HG02588 (cell line): ENCODE results near the gene SACM1L.

Experiments
- ATAC-seq: cut with Tn5 transposase; IDR thresholded peaks from one replicate; pipeline ENCODE4 v1.9.1; 2021; ENCODE audit warnings: mild to moderate bottlenecking, moderate library complexity; ENCODE audit not compliant: unreplicated experiment

SACM1L gene

DNA sequence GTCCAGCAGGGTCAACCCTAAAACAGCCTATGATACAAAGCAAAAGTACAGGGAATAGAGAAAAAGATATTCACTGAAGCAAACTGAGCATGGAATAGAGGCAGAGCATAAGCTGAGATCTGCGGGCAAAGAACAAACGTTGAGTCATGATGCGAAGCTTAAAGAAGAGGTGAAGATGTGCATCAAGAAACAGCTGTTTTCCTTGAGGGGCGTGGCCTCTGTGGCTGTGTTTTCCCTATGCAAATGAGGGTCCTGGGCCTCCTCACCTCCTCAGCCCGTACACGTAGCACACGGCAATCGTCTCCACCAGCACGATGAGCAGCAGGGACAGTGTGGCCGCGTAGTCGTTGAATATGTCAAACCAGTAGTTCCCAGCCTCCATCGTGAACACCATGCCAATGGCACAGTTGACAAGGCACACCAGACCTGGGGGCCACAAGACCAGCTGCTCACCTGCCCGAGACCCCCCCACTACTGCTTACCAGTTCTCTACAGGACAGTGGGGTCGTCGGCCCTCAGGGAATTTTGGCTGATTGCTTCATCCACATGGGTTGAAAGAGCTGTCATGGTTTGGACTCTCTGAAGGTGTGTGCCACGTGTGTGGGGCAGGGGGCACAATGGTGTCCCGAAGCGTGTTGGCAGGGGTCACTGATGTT is 73.6 kb downstream of the SACM1L start:
- no peak for ATAC-seq

DNA sequence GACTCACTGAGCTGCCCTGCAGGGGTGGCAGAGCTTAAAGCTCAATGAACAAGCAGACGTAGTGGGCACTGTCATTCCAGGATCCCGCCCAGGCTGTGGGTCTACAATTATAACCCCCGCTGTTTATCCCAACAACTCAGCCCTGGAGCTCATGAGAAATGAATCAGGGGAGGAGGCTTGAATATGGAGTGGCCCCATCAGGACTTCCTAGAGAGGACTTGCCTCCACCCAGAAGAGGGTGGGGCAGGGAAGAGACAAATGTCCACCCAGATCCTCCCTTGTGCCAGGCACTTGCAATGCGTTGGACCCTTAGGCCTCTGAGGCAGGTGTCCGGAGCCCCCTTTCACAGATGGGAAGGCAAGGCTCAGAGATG is 74.1 kb downstream of the SACM1L start:
- no peak for ATAC-seq

DNA sequence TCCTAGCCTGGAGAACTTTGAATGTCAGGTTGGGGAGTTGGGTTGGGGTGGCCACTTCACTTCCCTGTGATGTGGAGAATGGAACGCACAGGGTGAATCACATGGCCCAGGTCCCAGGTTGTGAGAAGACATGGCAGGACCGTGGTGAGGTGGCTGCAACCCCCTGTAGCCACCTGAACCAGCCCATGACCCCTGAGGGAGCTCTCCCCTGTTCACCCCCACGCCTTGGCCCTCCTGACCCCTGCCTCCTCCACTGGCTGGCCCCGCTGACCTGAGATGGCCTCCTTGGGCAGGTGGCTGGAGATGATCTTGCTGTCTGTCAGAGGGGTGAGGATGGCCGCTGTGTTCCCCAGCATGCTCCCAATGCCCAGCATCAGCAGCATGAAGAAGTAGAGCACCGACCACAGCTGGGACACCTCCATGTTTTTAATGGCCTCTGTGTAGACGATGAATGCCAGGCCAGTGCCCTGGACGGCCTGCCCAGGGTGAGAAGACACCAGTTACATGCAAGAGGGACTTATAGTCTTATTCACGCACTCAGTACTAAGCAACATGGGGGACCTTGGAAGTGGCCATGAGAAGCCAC is 76.2 kb downstream of the SACM1L start:
- ATAC-seq, result no peak

GRCh38 chr3:45765958-45766357 is 76.8 kb downstream of the SACM1L start:
- ATAC-seq, result no peak

DNA sequence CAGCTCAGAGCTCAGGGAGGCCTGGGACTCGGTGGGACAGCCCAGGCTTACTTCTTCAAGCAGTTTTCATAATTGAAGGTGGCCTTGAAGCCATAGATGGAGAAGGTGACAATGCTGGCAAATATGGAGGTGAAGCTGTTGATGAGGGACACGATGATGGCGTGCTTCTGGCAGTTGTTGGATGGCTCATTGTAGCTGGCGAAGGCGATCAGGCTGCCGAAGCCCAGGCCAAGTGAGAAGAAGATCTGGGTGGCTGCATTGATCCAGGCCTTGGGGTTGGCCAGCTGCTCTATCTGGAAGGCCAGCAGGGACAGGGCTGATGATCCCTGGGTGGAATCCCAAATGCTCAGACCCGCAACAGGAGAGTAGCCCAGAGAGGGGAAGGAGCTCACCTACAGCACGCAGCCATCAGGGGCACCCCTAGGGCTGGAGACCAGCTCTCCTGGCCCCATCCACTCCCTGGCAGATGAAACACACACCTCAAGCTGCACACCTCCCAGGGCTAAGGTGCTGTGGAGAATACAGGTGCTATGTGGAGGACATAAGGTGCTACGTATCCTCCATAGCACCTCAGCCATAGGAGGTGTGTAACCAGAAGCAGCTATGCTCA is 82.1 kb downstream of the SACM1L start:
- no peak for ATAC-seq

DNA sequence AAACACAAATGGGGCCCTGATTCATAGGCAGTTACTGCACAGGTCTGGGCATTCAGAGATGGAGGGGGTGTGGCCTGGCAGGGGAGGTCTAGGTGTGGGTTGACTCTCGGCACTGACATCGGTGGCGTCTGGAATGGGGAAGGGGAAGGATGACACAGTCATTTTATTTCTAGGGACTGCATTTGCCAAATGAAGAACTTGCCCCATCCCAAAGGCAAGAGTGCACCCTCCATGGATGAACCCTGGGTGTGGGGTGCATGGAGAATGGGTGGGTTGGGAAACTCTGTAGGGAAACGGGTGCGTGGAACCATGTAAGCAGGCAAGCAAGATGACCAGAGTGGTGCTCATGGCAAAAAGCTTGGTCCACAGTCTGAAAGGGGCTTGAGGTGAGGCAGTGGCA is 82.6 kb downstream of the SACM1L start:
- ATAC-seq, result no peak

- no peak for ATAC-seq
Measured at GRCh38 chr3:45772341-45773035, 83.3 kb downstream of the SACM1L start.

GRCh38 chr3:45773072-45773471 is 83.9 kb downstream of the SACM1L start:
- ATAC-seq, result no peak

DNA sequence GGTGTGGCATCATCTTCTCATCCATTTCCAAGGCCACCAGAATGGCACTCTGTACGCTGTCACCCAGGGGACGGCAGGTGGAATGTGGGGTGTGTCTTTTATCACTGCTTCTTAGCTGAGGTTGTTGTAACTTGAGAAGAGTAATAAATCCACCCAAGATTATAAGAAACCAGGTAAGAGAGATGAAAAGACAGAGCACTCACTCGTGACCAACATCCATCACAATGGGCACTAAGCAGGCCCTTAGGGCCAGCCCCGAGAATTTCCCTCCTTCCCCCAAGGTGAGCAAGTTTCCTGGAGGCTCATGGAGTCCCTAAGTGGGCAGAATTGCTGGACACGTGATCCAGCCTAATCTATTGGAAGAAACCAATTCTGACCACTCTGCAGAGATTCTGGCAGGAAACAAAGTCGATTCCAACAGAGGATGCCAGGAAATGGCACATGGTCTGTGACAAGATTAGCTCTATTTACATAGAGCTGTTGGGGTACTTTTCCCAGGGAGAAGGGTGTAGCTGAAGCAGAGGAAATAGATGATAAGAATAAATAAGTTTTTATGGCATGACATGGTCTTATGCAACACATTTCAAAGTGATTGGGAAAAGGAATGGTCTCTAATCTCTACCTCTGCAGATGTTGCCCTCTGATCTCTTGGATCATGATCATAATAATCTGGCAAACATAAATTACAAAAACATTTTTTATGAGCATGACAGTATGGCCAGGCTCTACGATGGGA is 84.7 kb downstream of the SACM1L start:
- no peak for ATAC-seq

DNA sequence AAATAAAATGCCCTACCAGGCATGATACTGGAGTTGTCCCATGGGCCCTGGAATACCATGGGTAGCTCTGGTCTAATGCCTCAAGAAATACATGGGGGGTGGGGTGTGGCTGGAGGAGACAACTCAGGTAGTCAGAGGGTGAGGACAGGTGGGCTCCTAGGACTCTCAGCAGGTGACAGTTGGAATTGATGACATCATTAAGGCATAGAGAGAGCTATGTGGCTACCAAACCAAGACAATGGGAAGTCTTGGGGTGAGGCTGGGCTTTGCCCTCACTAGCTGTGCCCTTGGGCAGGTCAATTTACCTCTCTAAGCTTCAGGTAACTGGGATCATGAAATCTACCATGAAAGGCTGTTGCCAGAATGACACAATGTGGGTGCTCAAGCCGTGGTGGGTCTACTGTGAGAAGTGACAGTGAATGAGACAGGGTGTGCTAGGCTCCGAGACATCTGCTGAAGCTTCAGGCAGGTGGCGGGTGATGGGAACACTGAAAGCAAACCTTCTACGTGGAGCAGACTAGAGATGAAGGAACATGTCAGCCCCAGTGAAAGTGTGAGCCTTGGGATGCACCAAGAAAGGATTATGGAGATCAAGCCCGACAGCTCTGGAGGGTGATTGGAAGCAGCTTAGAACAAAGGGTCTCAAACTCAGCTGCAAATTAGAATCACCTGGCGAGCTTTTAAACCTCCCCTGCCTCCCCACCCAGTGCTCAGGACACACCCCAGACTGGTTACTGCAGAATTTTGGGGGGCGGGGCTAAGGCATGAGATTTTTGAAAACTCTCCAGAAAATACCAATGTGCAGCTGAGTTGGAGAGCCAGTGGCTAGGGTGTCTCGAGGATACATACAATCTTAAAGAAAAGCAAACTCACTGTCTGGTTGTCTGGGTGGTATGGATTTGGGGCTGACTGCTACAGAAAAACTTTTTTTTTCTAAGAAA is 85.7 kb downstream of the SACM1L start:
- no peak for ATAC-seq

GRCh38 chr3:45775571-45776300 is 86.5 kb downstream of the SACM1L start:
- ATAC-seq, result no peak

DNA sequence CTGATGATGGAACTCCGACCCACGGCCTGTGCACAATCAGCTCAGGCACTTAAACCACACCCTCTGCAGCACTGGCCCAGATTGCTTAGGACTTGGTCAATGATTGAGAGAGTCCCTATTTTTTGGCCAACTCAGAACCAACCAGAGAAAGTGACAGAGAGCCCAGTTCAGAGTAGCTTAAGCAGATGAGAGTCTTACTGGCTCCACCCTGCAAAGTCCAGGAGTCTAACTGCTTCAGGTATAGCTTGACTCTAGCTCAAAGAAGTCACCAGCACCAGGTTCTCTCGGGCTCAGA is 87.1 kb downstream of the SACM1L start:
- no peak for ATAC-seq

GRCh38 chr3:45776611-45777010 is 87.4 kb downstream of the SACM1L start:
- ATAC-seq, result no peak

- ATAC-seq, result no peak
Measured at GRCh38 chr3:45777111-45777745, 88.0 kb downstream of the SACM1L start.

- no peak for ATAC-seq
Measured at GRCh38 chr3:45777746-45778386, 88.7 kb downstream of the SACM1L start.

DNA sequence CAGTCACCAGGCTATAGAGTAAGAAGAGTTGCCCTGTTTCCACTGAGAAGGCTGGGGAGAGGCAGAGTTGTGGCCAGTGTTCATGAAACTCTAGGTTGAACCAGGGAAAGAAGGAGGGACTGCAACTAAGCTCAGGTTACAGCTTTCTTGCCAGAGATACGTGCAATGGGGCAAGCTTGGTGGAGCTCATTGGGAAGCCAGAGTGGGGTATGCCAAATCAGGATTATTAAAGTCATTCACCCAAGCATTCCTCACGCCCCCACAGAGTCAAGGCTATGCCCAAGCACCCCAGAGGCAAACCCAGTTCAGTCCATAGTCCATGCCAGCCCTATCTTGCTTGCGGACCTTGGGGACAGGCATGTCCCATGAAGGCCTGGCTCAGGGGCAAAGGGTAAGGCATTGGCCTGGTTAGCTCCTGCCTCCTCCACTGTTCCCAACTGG is 89.6 kb downstream of the SACM1L start:
- ATAC-seq, result no peak

- no peak for ATAC-seq
Measured at GRCh38 chr3:45779746-45780735, 90.8 kb downstream of the SACM1L start.

DNA sequence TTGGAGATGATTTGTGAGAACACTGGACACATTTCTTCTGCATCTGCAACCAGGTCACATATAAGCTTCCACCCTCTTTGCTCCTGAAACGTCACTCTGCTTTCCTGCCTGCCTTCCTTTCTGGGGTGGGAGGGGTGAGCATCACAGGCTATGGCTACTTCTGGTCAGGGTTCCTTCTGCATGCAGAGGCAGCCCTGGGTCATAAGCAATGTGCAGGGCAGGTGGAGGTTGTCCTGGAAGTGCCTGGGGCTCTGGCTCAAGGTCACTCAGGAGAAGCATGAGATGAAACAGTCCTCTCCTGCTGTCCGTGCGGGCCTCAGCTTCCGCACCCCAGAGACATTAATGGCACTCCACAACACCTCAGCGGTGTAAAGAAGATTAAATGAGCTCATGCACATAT is 92.1 kb downstream of the SACM1L start:
- ATAC-seq, result no peak
